HG03354 (cell line): ENCODE results near the gene BSND.

ENCODE experiments used
- ATAC-seq: cut with Tn5 transposase; IDR thresholded peaks from one replicate; pipeline ENCODE4 v1.9.1; 2021; ENCODE audit warnings: mild to moderate bottlenecking; ENCODE audit not compliant: unreplicated experiment, poor library complexity, severe bottlenecking

Gene BSND

GRCh38 chr1:55055951-55056631 is 57.4 kb downstream of the BSND start:
- ATAC-seq: no peak

- no peak for ATAC-seq
These were observed 57.9 kb downstream of the BSND start for GRCh38 chr1:55056632-55056992.

DNA sequence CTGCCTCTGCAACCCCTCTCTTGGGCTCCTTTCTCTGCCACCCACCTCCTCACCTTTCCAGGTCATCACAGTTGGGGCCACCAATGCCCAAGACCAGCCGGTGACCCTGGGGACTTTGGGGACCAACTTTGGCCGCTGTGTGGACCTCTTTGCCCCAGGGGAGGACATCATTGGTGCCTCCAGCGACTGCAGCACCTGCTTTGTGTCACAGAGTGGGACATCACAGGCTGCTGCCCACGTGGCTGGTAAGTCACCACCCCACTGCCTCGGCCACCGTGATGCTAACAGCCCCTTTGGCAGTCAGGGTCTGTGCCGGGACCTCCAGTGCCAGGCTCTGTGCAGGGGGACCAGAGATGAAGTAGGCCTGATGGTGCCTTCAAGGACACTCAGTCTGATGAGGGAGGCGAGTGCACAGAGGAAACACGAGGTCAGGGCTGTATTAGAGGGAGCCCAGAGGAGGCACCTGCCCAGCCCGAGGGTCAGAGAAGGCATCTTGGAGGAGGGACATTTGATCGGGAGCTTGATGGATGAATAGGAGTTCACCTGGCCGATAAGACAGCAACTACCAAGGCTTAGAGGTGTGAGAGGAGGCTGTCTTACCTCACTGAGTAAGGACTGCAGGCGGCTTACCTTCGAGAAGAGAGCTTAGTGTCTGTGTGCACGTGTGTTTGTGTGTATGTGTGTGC is 58.7 kb downstream of the BSND start:
- no peak for ATAC-seq

DNA sequence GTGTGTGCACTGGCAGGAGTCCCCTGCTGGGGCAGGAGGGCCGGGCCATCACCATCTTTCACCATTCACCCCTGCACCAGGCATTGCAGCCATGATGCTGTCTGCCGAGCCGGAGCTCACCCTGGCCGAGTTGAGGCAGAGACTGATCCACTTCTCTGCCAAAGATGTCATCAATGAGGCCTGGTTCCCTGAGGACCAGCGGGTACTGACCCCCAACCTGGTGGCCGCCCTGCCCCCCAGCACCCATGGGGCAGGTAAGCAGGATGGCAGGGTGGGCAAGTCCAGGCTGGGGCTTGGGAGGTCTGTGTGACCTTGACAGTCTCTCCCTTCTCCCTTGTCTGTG is 59.2 kb downstream of the BSND start:
- ATAC-seq: no peak

DNA sequence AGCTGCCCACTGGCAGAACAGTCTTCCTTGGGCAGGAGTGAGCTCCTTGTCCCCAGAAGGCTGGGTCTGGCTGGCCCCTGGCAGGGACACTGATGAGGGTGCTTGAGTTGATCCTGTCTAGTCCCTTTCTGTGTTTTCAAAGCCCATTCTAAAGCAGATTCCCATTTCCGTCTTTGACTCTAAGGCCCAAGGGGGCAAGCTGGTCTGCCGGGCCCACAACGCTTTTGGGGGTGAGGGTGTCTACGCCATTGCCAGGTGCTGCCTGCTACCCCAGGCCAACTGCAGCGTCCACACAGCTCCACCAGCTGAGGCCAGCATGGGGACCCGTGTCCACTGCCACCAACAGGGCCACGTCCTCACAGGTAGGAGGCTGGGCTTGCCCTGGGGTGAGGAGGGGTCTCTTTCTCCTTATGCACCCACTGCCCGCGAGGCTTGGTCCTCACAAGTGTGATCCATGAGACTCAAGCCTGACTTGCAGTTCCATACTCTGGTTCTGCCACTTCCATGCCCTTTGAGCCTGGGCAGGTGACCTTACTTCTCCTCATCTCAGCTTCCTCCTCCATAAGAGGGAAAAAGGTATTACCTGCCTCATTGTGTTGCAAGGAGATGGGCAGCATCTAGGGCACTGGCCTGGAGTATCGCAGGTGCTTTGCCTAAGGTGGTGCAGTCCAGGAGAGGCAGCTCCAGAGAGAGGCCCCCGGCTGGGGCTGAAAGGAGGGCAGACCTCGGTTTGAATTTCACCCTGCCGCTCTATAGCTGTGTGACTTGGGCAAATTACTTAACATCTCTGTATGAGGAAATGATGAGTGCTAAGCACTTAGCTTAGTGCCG is 60.8 kb downstream of the BSND start:
- no peak for ATAC-seq

DNA sequence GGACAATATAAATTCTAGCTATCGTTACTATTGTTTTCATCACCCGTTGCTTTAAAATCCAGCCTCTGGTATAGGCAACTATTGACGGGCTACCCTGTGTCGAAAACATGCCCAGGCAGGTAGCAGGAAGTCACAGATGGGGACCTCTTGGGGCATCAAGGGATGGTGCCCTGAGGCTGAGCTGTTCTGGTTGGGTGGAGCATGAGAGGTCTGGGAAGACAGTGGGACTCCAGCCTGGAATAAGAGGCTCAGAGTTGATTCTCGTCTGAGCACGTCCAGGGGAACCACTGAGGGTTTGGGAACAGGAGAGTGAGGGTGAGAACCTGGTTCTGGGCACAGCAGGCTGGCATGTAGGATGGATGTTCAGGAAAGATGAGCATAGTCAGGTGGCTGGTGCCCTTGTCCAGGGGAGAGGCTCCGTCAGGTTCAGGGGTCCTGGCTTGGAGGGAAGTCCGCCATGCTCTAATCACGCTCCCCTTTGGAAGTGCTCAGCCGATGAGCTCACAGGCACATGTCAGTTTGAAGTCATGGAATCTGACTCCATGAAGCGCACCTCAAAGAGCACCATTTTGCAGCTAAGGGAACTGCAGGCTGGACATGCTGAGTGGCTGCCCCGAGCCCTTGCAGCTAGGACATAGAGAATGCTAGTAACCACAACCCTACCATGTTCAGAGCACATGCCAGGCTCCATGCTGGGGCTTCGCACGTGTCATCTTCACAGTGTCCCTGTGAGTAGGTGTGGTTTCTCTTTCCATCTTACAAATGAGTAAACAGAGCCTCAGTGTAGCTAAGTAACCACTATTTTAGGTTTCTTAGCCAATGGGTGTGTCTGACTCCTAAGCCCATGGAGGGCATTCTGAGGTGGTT is 61.6 kb downstream of the BSND start:
- ATAC-seq: no peak

- no peak for ATAC-seq
These were observed 62.4 kb downstream of the BSND start for GRCh38 chr1:55061000-55061705.
